HCEC 1CT (cell line): ENCODE data around the gene CD8A.
"Not testable (repeated sequence)": the region's sequence is repeated elsewhere in the genome, so short reads cannot be mapped to it uniquely, and the experiment has no call there.

Experiments
- DNase-seq: peaks from one replicate; pipeline ENCODE4 v3.0.0-alpha.2; 2017

The CD8A gene

GRCh38 chr2:86790676-86791572 lies at the start of gene CD8A:
CD8A (minus strand) TSS chr2:86790913; CDS start chr2:86790825, 88 bp downstream.
- DNase-seq: peak; percentile 15

GRCh38 chr2:86839871-86840548 lies 49.3 kb upstream of the CD8A start:
- DNase-seq: not testable (repeated sequence)

GRCh38 chr2:86839455-86839854 lies 48.7 kb upstream of the CD8A start:
- not testable (repeated sequence) for DNase-seq

GRCh38 chr2:86837714-86838113 lies 47.0 kb upstream of the CD8A start:
- DNase-seq: not testable (repeated sequence)

- DNase-seq: peak; percentile 72
Measured at GRCh38 chr2:86836915-86837695, 46.4 kb upstream of the CD8A start.

GRCh38 chr2:86835548-86835889 lies 44.8 kb upstream of the CD8A start:
- DNase-seq: not testable (repeated sequence)

GRCh38 chr2:86833315-86833714 lies 42.6 kb upstream of the CD8A start:
- no peak for DNase-seq

- DNase-seq: no peak
Measured at GRCh38 chr2:86832334-86833096, 41.8 kb upstream of the CD8A start.

GRCh38 chr2:86831537-86831936 lies 40.8 kb upstream of the CD8A start:
- DNase-seq: no peak

GRCh38 chr2:86826951-86827350 lies 36.2 kb upstream of the CD8A start:
- no peak for DNase-seq

- no peak for DNase-seq
Measured at GRCh38 chr2:86825693-86826381, 35.1 kb upstream of the CD8A start.

- DNase-seq: no peak
Measured at GRCh38 chr2:86825036-86825692, 34.5 kb upstream of the CD8A start.

- no peak for DNase-seq
Measured at GRCh38 chr2:86822668-86823345, 32.1 kb upstream of the CD8A start.

GRCh38 chr2:86821842-86822241 lies 31.1 kb upstream of the CD8A start:
- no peak for DNase-seq

- no peak for DNase-seq
Measured at GRCh38 chr2:86821306-86821705, 30.6 kb upstream of the CD8A start.

- DNase-seq: no peak
Measured at GRCh38 chr2:86818957-86819356, 28.2 kb upstream of the CD8A start.

GRCh38 chr2:86818114-86818801 lies 27.5 kb upstream of the CD8A start:
- DNase-seq: no peak

GRCh38 chr2:86815611-86816010 lies 24.9 kb upstream of the CD8A start:
- DNase-seq: no peak

- DNase-seq: no peak
Measured at GRCh38 chr2:86809481-86810121, 18.9 kb upstream of the CD8A start.
